K562 (cell line): ENCODE results near the gene RAI1. TPM values are rescaled to one million over a fixed set of nuclear protein-coding genes. Genes with fewer than 3 reads are reported as not detected.

Experiments used
- ATF6 ChIP-seq: sonication (generic); formaldehyde crosslinking; IDR thresholded peaks from 2 replicates; pipeline ENCODE4 v1.4.0; 2020; ENCODE audit warnings: mild to moderate bottlenecking, missing genetic modification reagents
- CHCHD3 ChIP-seq: fragments of 250-450 bp; sonication (Bioruptor Pico); IDR thresholded peaks from 2 replicates; pipeline ENCODE4 v2.1.2; 2022; ENCODE audit warnings: mild to moderate bottlenecking
- CHD1 ChIP-seq: fragments of 200-600 bp; sonication (generic); IDR thresholded peaks from one replicate; pipeline ENCODE4 v1.6.1; 2012; ENCODE audit warnings: mild to moderate bottlenecking, moderate library complexity, low read length, inconsistent platforms
- DMBX1 ChIP-seq: fragments of 250-450 bp; sonication (Bioruptor Pico); IDR thresholded peaks from 2 replicates; pipeline ENCODE4 v1.8.0; 2022; ENCODE audit warnings: inconsistent platforms, mild to moderate bottlenecking, moderate library complexity, borderline replicate concordance
- MEF2D ChIP-seq: conservative IDR thresholded peaks from 2 replicates; pipeline ENCODE4 v1.6.1; 2016; ENCODE audit warnings: low read depth, missing genetic modification characterization, missing compliant biosample characterization
- NKRF ChIP-seq: fragments of 450-650 bp; IDR thresholded peaks from 2 replicates; pipeline ENCODE4 v1.6.1; 2016; ENCODE audit warnings: borderline replicate concordance
- PTBP1 ChIP-seq: fragments of 200-400 bp; formaldehyde crosslinking; IDR thresholded peaks from 2 replicates; pipeline ENCODE4 v1.6.1; 2017; ENCODE audit warnings: low read depth, low read length
- RHOXF2B ChIP-seq: fragments of 250-450 bp; sonication (Bioruptor Pico); conservative IDR thresholded peaks from 2 replicates; pipeline ENCODE4 v1.5.1; 2021
- ZBTB17 ChIP-seq: fragments of 450-650 bp; formaldehyde crosslinking; IDR thresholded peaks from 2 replicates; pipeline ENCODE4 v1.4.0; 2020; ENCODE audit warnings: mild to moderate bottlenecking
- ZNF76 ChIP-seq: fragments of 250-450 bp; sonication (Bioruptor Pico); IDR thresholded peaks from 2 replicates; pipeline ENCODE4 v1.4.0; 2020; ENCODE audit warnings: mild to moderate bottlenecking, moderate library complexity, borderline replicate concordance
- polyA plus RNA-seq, 8 experiments: library from polyadenylated mRNA; depleted of rRNA in 4 of 8; stranded (reverse) in 5 of 8; unstranded in 3 of 8; fragments of >200 nt; fragmentation: Nextera tagmentation in 2 of 8; fragmentation: Illumina TruSeq in 1 of 8; extraction: Ambion mirVana in 2 of 8; extraction: Trizol in 1 of 8; gene quantifications; 2 replicates each; pipeline versions ENCODE4 v1.2.1 to v1.2.3, GENCODE V29; 2011 to 2014; ENCODE audit warnings: inconsistent platforms in 1 of 8, missing spikeins in 1 of 8
- total RNA-seq, 7 experiments: library from RNA; depleted of rRNA in 6 of 7; stranded (reverse); fragments of >200 nt in 6 of 7; fragmentation: Illumina TruSeq in 2 of 7; extraction: Trizol in 2 of 7; gene quantifications; 2 replicates each; pipeline versions ENCODE4 v1.2.1 to v1.2.3, GENCODE V29; 2011 to 2021; ENCODE audit warnings: low replicate concordance in 1 of 7
- TF ChIP-seq, protein P1 (sequence below), 2 experiments: fragments of 450-650 bp in 1 of 2; sonication (generic) in 1 of 2; formaldehyde crosslinking in 1 of 2; IDR thresholded peaks; 2 replicates each; pipeline versions ENCODE4 v1.7.1 to v1.9.0; 2016 to 2022; ENCODE audit warnings: inconsistent platforms in 1 of 2, mild to moderate bottlenecking in 1 of 2, missing genetic modification reagents in 1 of 2
- TF ChIP-seq, protein P2 (sequence below): fragments of 450-650 bp; IDR thresholded peaks from one replicate; pipeline ENCODE4 v1.6.1; 2018; ENCODE audit warnings: mild to moderate bottlenecking, moderate library complexity; ENCODE audit not compliant: partially characterized antibody

The RAI1 gene
- total and polyA plus RNA-seq, 9 of the 15 experiments (the other 6 are each of a cell fraction or from before 2014, with no cell fraction given), result 0.68 to 19.9 (median 5.5) TPM

GRCh38 chr17:17822189-17822588 lies 140.9 kb downstream of the RAI1 start (continued):
- TF ChIP-seq ATF6 (CRISPR knock-in tag) (no peak), ZNF76 (no peak), CHCHD3 (no peak), MEF2D (no peak), RHOXF2B (no peak), PTBP1 (no peak), DMBX1 (CRISPR knock-in tag) (0 out of 2 replicates have a peak, but pooled peaks have one; percentile 17), CHD1 (no peak), NKRF (no peak), ZBTB17 (CRISPR knock-in tag) (no peak)
- TF ChIP-seq, protein P1, sequence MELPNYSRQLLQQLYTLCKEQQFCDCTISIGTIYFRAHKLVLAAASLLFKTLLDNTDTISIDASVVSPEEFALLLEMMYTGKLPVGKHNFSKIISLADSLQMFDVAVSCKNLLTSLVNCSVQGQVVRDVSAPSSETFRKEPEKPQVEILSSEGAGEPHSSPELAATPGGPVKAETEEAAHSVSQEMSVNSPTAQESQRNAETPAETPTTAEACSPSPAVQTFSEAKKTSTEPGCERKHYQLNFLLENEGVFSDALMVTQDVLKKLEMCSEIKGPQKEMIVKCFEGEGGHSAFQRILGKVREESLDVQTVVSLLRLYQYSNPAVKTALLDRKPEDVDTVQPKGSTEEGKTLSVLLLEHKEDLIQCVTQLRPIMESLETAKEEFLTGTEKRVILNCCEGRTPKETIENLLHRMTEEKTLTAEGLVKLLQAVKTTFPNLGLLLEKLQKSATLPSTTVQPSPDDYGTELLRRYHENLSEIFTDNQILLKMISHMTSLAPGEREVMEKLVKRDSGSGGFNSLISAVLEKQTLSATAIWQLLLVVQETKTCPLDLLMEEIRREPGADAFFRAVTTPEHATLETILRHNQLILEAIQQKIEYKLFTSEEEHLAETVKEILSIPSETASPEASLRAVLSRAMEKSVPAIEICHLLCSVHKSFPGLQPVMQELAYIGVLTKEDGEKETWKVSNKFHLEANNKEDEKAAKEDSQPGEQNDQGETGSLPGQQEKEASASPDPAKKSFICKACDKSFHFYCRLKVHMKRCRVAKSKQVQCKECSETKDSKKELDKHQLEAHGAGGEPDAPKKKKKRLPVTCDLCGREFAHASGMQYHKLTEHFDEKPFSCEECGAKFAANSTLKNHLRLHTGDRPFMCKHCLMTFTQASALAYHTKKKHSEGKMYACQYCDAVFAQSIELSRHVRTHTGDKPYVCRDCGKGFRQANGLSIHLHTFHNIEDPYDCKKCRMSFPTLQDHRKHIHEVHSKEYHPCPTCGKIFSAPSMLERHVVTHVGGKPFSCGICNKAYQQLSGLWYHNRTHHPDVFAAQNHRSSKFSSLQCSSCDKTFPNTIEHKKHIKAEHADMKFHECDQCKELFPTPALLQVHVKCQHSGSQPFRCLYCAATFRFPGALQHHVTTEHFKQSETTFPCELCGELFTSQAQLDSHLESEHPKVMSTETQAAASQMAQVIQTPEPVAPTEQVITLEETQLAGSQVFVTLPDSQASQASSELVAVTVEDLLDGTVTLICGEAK (IDR thresholded peaks at IDR 0.05), result no peak
- TF ChIP-seq, protein P1 (CRISPR knock-in tag; IDR thresholded peaks at IDR 0.05), result no peak
- TF ChIP-seq, protein P2, sequence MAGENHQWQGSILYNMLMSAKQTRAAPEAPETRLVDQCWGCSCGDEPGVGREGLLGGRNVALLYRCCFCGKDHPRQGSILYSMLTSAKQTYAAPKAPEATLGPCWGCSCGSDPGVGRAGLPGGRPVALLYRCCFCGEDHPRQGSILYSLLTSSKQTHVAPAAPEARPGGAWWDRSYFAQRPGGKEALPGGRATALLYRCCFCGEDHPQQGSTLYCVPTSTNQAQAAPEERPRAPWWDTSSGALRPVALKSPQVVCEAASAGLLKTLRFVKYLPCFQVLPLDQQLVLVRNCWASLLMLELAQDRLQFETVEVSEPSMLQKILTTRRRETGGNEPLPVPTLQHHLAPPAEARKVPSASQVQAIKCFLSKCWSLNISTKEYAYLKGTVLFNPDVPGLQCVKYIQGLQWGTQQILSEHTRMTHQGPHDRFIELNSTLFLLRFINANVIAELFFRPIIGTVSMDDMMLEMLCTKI, result no peak
